Smooth muscle cell (in vitro differentiated cells): ENCODE results near the gene GLCE. TPM values are rescaled to one million over a fixed set of nuclear protein-coding genes. Genes with fewer than 3 reads are reported as not detected.

Experiments used
- DNase-seq: peaks from one replicate; lab custom pipeline; 2025; ENCODE audit not compliant: unreplicated experiment; lab: John Stamatoyannopoulos, UW
- H2AFZ ChIP-seq: fragments of 200-600 bp; sonication (generic); 2 replicates; pipeline ENCODE4 v1.6.0; 2016; ENCODE audit warnings: antibody characterized with exemption, low read depth, mild to moderate bottlenecking
- H3F3A ChIP-seq: fragments of 200-600 bp; sonication (generic); 2 replicates; pipeline ENCODE4 v1.6.0; 2017; ENCODE audit warnings: antibody characterized with exemption, low read depth
- H3K27ac ChIP-seq: fragments of 200-600 bp; sonication (generic); 2 replicates; pipeline ENCODE4 v1.5.1; 2016; ENCODE audit warnings: low read depth, mild to moderate bottlenecking
- H3K27me3 ChIP-seq: fragments of 200-600 bp; sonication (generic); 2 replicates; pipeline ENCODE4 v1.6.1; 2016; ENCODE audit warnings: low read depth, mild to moderate bottlenecking
- H3K36me3 ChIP-seq: fragments of 200-600 bp; sonication (generic); 2 replicates; pipeline ENCODE4 v1.5.1; 2016; ENCODE audit warnings: low read depth
- H3K4me1 ChIP-seq: fragments of 200-600 bp; sonication (generic); 2 replicates; pipeline ENCODE4 v1.5.1; 2016; ENCODE audit warnings: low read depth
- H3K4me2 ChIP-seq: fragments of 200-600 bp; sonication (generic); 2 replicates; pipeline ENCODE4 v1.6.0; 2016; ENCODE audit warnings: mild to moderate bottlenecking
- H3K4me3 ChIP-seq: fragments of 200-600 bp; sonication (generic); 2 replicates; pipeline ENCODE4 v1.5.1; 2016; ENCODE audit warnings: mild to moderate bottlenecking
- H3K79me2 ChIP-seq: fragments of 200-600 bp; sonication (generic); 2 replicates; pipeline ENCODE4 v1.6.0; 2016; ENCODE audit warnings: low read depth, mild to moderate bottlenecking
- H3K9ac ChIP-seq: fragments of 200-600 bp; sonication (generic); 2 replicates; pipeline ENCODE4 v1.6.0; 2016; ENCODE audit warnings: low read depth
- H3K9me3 ChIP-seq: fragments of 200-600 bp; sonication (generic); replicated peaks from 2 replicates; pipeline ENCODE4 v1.5.1; 2016; ENCODE audit warnings: low read depth
- H4K20me1 ChIP-seq: fragments of 200-600 bp; sonication (generic); 2 replicates; pipeline ENCODE4 v1.6.0; 2016; ENCODE audit warnings: low read depth
- WGBS: methylation state at CpG from one replicate; pipeline ENCODE4 v1.1.7; 2016; ENCODE audit warnings: low lambda C conversion rate; 5-methylcytosine and 5-hydroxymethylcytosine counted together
- polyA plus RNA-seq: library from polyadenylated mRNA; unstranded; fragments of >200 nt; fragmentation: Nextera tagmentation; extraction: Ambion mirVana; gene quantifications from 2 replicates; pipeline ENCODE4 v1.2.1, GENCODE V29; 2016
- total RNA-seq: library from RNA; depleted of rRNA; stranded (reverse); fragments of >200 nt; gene quantifications from 2 replicates; pipeline ENCODE4 v1.2.3, GENCODE V29; 2014
- TF ChIP-seq, protein P1 (sequence below): fragments of 200-600 bp; sonication (generic); IDR thresholded peaks from 2 replicates; pipeline ENCODE4 v1.5.1; 2017; ENCODE audit warnings: borderline replicate concordance, mild to moderate bottlenecking, antibody characterized with exemption; ENCODE audit not compliant: insufficient read depth, poor library complexity, severe bottlenecking

Gene GLCE
- total and polyA plus RNA-seq, 2 experiments from 2014 or later: 8.3 to 26.6 TPM

DNA sequence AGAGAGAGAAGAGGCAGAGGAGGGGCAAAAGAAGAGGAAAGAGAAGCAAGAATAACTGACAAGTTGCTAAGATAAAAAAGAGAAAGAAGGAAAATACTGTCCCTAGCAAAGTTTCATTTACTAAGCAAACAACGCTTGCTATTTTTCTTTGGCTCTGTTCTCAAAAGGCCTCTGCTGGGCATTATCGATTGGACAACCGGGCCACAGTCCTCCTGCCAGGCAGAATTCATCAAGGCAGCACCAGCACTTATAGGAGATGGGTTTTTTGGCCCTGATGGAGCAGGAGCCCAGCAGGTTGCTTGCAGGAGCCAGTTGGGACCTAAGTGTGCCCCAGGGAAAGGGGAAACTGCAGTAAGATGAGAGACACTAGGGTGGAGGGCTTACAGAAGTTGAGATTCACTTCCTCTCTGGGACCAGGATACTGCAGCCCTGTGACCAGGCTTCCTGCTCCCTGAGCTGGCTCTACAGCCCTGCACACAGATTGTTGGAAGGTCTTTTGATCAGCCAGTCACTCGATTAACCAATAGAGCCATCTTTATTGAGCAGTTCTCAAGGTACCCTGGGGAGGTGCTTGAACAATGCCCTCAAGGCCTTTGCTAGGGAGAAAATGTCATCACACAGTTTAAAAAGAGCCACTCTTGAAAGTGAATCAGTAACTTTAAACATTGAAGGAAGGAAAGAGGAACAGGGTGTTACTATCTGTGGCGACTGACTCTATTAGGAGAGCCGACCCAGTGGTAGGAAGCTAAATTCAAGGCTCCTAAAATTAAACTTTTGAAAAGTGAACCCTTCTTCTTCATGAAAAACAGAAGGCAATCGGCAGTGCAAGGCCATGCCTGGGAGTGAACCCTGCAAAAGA is 28.8 kb upstream of the GLCE start:
- TF ChIP-seq, protein P1, sequence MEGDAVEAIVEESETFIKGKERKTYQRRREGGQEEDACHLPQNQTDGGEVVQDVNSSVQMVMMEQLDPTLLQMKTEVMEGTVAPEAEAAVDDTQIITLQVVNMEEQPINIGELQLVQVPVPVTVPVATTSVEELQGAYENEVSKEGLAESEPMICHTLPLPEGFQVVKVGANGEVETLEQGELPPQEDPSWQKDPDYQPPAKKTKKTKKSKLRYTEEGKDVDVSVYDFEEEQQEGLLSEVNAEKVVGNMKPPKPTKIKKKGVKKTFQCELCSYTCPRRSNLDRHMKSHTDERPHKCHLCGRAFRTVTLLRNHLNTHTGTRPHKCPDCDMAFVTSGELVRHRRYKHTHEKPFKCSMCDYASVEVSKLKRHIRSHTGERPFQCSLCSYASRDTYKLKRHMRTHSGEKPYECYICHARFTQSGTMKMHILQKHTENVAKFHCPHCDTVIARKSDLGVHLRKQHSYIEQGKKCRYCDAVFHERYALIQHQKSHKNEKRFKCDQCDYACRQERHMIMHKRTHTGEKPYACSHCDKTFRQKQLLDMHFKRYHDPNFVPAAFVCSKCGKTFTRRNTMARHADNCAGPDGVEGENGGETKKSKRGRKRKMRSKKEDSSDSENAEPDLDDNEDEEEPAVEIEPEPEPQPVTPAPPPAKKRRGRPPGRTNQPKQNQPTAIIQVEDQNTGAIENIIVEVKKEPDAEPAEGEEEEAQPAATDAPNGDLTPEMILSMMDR: no peak
- no peaks in the 10 kb centered on the region for H3K4me1 ChIP-seq
- no peak for DNase-seq
- no peaks in the 10 kb centered on the region for H3K79me2 ChIP-seq
- no peak overlapping the region for H3K4me3 ChIP-seq
- no peak overlapping the region for H2AFZ ChIP-seq
- no peak overlapping the region for H3K9ac ChIP-seq
- H3K4me2 ChIP-seq: no peak overlapping the region
- no peaks in the 10 kb centered on the region for H3K27me3 ChIP-seq
- no peaks in the 10 kb centered on the region for H3F3A ChIP-seq
- H4K20me1 ChIP-seq: no peaks in the 10 kb centered on the region
- no peak overlapping the region for H3K27ac ChIP-seq
- 91% methylated on average over 7 of the region's 7 CpGs for WGBS
- no peaks in the 10 kb centered on the region for H3K9me3 ChIP-seq
- H3K36me3 ChIP-seq: no peaks in the 10 kb centered on the region

DNA sequence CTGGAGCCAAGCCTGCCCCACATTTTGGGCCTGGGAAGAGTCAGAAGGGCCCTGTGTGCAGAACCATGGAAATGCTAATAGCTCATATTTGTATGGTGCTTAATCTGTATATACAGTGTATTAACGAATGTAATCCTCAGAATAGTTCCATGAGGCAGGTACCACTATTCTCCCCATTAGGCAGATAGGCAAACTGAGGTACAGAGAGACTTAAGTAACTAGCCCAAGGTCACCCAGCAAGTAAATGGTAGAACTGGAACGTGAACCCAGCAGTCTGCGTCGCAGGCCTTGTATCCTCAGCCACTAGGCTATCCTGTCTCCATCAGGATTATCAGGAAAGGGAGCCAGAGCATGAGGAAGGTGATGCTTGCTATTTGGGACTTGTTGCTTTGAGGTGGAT is 28.0 kb upstream of the GLCE start:
- no peaks in the 10 kb centered on the region for H3K4me1 ChIP-seq
- no peaks in the 10 kb centered on the region for H3K79me2 ChIP-seq
- H2AFZ ChIP-seq: no peak overlapping the region
- no peaks in the 10 kb centered on the region for H3K36me3 ChIP-seq
- no peak overlapping the region for H3K4me3 ChIP-seq
- H3K27me3 ChIP-seq: no peaks in the 10 kb centered on the region
- H3K9me3 ChIP-seq: no peaks in the 10 kb centered on the region
- H3K4me2 ChIP-seq: no peak overlapping the region
- H3K9ac ChIP-seq: no peak overlapping the region
- no peaks in the 10 kb centered on the region for H3F3A ChIP-seq
- 95% methylated on average over 4 of the region's 4 CpGs for WGBS
- H4K20me1 ChIP-seq: no peaks in the 10 kb centered on the region
- no peak for DNase-seq
- TF ChIP-seq, protein P1: no peak
- H3K27ac ChIP-seq: no peak overlapping the region

DNA sequence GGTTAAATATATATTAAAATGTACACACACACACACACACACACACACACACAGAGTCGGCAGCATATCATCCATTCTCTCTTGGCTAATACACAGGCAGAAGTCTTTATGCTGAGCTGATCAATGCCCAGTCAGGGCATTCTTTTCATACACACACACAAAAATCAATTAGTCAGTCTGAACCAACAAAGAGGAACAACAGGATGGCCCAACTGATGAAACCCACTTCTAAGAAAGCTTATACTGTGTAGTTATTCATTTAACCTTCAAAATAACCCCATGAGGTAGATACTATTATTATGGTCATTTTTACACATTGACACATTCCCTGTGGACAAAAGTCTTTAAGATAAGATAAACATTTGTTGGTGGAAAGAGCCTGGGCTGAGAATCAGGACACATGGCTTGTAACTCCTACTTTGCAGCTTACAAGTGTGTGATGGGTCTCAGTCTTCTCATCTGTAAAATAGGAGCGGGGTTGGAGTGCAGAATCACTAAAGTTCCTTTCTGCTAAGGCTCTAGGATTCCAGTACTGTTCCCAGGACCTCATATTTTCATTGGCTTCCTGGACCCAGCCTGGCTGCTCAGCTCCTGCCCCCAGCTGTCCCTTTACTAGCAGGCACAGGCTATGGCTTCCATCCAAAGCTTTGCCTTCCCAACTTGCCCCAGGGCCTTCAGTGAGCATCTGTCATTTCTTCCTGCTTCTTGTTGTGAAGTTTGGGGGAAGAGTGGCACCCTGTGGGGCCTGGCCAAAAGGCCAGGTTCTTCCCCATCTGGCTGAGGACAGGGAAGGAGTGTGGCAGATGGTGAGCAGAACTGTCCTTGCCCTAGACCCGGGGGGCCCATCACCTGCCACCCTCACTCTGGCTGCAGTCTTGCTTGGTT is 27.2 kb upstream of the GLCE start:
- Histone ChIP-seq H2AFZ (no peak overlapping the region), H3K4me3 (no peak overlapping the region), H3K36me3 (no peaks in the 10 kb centered on the region), H3K27ac (no peak overlapping the region), H3K9me3 (no peaks in the 10 kb centered on the region), H3K79me2 (no peaks in the 10 kb centered on the region), H3K27me3 (peaks cover 6% of the 10 kb centered on the region), H3F3A (no peaks in the 10 kb centered on the region), H3K4me1 (no peaks in the 10 kb centered on the region), H3K9ac (no peak overlapping the region), H3K4me2 (no peak overlapping the region), H4K20me1 (no peaks in the 10 kb centered on the region)
- TF ChIP-seq, protein P1: no peak
- DNase-seq: no peak
- 80% methylated on average over 3 of the region's 3 CpGs for WGBS
